Lung microvascular endothelial cell (primary cell): ENCODE results near the gene XKR3. TPM values are rescaled to one million over a fixed set of nuclear protein-coding genes. Genes with fewer than 3 reads are reported as not detected.
"Not testable (repeated sequence)": the region's sequence is repeated elsewhere in the genome, so short reads cannot be mapped to it uniquely, and the experiment has no call there.

Experiments used
- DNase-seq, 2 donors: peaks; one replicate each; pipeline versions ENCODE4 v3.0.0 to v3.0.0-alpha.2; 2010; ENCODE audit warnings: low read depth in 2 of 2
- total RNA-seq: library from RNA; depleted of rRNA; stranded (reverse); fragments of >200 nt; gene quantifications from 2 replicates; pipeline ENCODE4 v1.2.1, GENCODE V29; 2014

XKR3 gene
- not detected in 2 replicates for total RNA-seq

GRCh38 chr22:16824716-16825687 is at the start of gene XKR3:
Gene XKR3 (minus strand): TSS chr22:16825411. CDS start chr22:16808073, 17,338 bp downstream.
- no peak for DNase-seq

DNA sequence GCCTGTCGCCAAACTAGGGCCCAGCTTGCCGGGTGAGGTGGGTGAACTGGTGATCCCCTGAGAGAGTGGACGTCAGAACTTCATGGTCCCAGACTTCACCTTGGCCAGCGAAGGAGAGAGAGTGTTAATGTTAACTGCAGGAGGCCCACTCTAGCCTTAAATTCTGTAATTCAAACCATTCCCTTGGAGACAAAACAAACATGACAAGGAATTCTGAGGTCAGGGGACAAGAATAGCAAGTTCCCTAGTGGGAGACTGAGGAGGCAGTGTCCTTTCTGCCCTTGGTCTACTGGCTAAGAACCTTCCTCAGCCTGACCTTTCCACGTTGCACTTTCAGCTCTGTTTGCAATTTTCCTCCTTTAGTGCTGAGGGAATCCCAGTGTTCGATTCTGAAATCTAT is 44.4 kb upstream of the XKR3 start:
- not testable (repeated sequence) for DNase-seq

- DNase-seq = no peak
These were observed 41.0 kb upstream of the XKR3 start for GRCh38 chr22:16866167-16866566.

DNA sequence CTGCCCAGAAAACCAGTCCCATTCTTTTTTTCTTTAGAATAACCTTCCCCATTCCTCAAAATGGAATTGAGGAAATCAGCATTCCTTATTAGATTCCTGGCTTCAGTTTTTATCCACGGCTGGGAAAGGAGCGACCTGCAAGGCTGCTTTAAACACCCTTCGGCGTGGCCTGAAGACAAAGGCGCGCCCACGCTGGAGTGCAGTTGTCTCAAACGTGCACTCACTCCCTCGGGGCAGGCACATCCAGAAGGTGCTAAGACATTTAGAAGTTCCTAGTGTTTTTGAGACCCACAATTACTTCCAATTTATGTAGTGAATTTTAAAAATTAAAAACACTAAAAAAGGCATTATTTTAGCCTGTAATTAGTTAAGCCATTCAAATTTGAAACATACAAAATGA is 31.6 kb upstream of the XKR3 start:
- not testable (repeated sequence) for DNase-seq

DNA sequence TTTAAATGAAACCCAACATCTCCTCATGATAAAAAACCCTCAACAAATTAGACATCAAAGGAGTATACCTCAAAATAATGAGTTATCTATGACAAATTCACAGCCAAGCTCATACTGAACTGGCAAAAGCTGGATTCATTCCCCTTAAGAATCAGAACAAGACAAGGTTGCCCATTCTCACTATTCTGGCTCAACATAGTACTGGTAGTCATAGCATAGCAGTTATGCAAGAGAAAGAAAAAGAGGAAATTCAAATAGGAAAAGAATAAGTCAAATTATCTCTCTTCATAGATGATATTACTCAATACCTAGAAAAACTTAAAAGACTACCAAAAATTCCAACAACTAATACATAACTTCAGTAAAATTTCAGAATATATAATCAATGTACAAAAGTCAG is 29.4 kb upstream of the XKR3 start:
- DNase-seq = no peak

DNA sequence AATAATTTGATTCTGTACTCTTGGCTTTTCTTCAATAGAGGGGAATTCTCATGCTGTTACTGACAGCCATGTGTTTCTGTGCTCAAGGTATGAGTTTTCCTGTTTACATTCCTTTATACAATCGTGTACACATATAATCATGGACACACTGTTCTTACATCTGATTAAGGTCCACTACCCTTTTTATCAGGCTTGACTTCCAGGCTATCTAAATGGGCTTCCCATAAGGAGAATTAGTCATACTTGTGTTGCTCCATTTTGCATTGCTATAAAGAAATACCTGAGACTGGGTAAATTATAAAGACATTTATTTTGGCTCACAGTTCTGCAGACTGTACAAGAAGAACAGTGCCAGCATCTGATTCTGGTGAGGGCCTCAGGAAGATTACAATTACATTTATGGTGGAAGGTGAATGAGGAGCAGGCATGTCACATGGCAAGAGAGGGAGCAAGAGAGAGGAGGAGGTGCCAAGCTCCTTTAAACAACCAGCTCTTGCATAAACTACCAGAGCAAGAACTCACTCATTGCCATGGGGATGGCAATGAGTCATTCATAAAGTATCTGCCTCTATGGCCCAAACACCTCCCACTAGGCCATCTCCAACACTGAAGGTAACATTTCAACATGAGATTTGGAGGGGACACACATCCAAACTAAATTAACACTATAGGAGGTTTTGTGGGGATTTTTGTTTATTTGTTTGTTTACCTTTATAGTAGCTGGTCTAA is 26.2 kb upstream of the XKR3 start:
- DNase-seq = not testable (repeated sequence)

DNA sequence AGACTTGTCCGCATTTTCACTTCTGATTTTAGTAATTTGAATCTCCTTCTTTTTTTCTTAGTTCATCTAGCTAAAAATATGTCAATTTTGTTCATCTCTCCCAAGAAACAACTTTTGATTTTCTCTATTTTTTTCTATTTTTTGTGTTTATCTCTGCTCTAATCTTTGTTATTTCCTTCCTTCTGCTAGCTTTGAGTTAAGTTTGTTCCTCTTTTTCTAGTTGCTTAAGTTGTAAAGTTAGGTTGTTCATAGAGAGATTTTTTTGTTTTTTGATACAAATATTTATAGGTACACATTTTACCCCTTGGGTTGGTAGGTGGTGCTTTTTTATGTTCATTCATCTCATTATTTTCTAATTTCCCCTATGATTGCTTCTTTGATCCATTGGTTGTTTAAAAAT is 22.1 kb upstream of the XKR3 start:
- no peak for DNase-seq

- DNase-seq = no peak
These were observed 20.7 kb upstream of the XKR3 start for GRCh38 chr22:16845881-16846280.

DNA sequence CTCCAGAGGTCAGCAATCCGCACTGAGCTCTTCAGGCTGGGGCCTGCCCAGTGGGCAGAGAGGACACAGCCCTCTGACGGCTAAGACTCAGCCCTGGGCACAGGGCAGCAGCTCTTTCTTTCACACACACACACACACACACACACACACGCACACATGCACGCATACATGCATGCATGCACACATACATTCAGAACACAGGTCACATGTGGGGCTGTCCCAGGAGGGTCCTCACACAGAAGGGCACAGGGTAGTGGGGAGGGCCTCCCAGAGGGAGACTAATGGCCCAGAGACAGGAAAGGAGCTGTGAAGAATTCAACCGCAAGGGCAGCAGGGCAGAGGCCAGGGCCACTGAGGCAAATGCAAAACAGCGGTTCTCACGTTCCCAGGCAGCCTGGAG is 20.3 kb upstream of the XKR3 start:
- DNase-seq = no peak

DNA sequence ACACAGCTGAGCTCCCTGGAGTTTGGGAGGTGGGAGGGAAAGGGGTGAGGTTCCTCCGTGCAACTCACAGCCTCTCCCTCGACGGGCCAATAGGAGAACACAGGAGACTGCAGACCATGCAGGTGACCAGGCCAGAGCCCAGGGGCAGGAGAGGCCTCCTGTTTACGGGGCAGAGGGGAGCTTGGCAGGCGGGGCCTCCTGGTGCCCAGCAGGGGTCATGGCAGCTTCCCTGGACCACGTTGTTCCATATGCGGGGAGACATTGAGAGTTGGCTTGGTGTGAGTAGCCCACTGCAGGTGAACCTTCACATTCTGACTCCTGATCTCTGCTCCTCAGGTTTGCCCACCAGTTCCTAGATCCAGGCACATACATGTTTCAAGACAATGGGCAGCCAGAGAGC is 19.3 kb upstream of the XKR3 start:
- no peak for DNase-seq

DNA sequence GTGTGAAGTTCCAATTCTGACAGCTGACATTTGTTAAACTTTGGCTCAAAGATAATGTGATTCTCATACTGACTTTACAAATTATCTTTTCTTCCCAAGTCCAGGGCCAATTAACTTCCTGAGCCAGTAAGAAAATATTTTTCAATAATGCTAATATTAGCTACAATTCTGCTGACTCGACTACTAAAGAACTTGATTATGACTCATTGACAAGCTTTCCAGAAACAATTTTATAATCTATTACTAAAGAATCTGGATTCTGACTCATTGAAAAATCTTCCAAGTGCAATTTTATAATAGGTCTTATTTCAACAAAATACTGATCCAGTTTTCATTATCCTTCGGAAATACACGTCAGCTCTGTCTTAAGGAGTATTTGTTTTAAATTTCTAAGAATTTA is 12.9 kb upstream of the XKR3 start:
- no peak for DNase-seq

DNA sequence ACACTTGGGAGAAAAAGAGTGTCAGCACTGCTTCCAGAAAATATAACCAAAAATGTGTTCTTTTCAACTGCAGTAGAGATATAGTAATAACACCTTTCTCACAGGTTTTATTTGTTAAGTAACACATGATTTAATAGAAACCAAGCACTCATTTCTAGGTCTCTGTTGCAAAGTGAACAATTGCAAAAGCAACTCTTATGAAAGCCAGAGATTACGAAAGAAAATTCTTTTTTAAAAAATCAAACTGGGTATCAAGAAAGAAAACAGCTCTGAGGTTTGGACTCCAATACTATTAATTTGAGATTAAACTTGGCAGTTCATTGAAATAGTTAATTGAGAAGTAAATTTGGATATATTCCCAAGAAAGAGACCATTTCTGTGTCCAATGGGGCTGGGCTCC is 9.8 kb upstream of the XKR3 start:
- DNase-seq = no peak

GRCh38 chr22:16831257-16831656 is 6.0 kb upstream of the XKR3 start:
- DNase-seq = no peak

DNA sequence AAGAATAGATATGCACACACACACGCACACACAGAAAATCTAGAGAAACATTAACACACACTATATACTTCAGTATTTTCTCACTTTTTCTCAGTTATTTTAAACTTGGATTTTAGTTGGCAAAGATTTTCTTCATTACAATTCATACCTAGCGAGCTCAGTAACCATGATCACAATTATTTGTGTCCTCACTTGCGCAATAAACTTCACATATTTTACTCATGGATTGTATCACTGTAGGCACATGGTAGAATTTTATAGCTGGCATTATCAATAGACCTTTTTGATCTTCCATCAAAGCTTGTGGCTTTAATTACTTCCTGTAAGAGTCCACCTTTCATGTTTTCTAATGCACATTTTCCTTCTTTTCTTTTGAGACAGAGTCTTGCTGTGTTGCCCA is 4.8 kb upstream of the XKR3 start:
- DNase-seq = no peak

DNA sequence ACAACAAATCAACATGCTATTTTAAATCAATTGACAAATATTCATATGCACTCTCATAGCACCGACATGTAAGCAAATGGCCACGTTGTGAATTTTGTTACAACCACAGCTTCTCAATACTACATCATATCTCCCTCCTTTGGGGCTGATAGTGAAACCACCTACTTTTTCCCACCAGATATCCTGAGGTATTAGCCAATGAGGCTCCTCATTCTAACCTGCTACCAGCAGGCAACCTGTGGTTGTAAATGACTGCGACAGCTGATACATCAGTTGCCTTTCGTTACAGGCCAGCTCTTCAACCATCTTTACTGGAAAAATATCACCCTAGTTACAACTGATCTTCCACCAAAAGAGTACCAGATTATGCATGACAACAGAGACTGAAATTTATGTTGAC is 3.7 kb upstream of the XKR3 start:
- no peak for DNase-seq

DNA sequence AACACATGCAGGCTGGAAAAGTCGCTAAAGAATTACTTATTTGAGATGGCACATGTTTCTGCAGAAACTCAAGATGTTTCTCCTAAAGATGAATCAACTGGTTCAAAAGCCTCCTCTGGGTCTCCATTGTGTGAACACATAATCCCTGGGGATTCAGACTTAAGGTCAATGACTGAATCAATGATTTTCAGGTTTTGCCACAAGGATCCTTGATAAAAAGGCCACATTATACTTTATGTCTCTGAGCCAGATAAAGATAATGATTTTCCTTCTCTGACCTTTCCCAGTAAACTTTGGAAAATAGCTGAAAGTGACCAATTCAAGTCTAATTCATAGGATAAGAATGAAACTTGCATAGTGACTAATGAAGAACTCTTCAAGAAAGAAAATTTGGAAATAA is 2.3 kb upstream of the XKR3 start:
- no peak for DNase-seq

DNA sequence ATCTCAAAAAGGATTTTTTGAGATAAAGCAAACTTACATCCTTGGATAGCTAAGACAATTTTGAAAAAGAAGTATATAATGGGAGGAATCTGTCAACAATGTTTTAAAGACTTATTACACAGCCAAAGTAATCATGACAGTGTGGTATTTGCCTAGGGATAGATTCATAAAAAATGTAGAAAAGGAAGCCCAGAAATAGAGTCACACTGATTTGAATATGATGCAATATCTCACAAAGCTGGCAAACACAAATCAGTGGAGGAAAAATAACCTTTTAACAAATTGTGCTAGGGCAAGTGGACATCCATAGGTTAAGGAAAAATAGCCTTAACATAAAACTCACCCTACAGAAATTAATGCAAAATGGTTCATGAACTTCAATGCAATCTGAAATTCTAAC is 6.0 kb downstream of the XKR3 start:
- DNase-seq = no peak

GRCh38 chr22:16818538-16818937 is 6.7 kb downstream of the XKR3 start:
- DNase-seq = no peak

- no peak for DNase-seq
These were observed 10.1 kb downstream of the XKR3 start for GRCh38 chr22:16815073-16815472.

- DNase-seq = no peak
These were observed 14.9 kb downstream of the XKR3 start for GRCh38 chr22:16810188-16810802.

GRCh38 chr22:16808744-16809143 is 16.5 kb downstream of the XKR3 start:
- DNase-seq = no peak

GRCh38 chr22:16807109-16807508 is 18.1 kb downstream of the XKR3 start:
- DNase-seq = no peak
